ENCODE data around the gene FILIP1L. TPM values are rescaled to one million over a fixed set of nuclear protein-coding genes. Genes with fewer than 3 reads are reported as not detected.
A peak's percentile ranks its signal among the peaks of the same experiment; 100 is the strongest.

FILIP1L gene
- total RNA-seq, 3 donors from 2014 or later = 19.8 to 23.7 (median 23.3) TPM

GRCh38 chr3:100027321-100027720 lies 87.0 kb downstream of the FILIP1L start:
- H3K4me1 ChIP-seq = no peaks in the 10 kb centered on the region
- no peak overlapping the region for H3K27ac ChIP-seq
- no peak overlapping the region for H3K4me3 ChIP-seq
- no peak for DNase-seq (ENCODE audit: low spot score in 2 of 2)
- no peaks in the 10 kb centered on the region for H3K36me3 ChIP-seq
- no peaks in the 10 kb centered on the region for H3K27me3 ChIP-seq
- no peaks in the 10 kb centered on the region for H3K9me3 ChIP-seq
- TF ChIP-seq POLR2A (IDR thresholded peaks at IDR 0.05) (no peak), POLR2AphosphoS5 (IDR thresholded peaks at IDR 0.05) (no peak), CTCF (IDR thresholded peaks at IDR 0.05) (no peak)
- intact Hi-C loops (cut with DNase I; ENCODE audit: low total_unique reads) = no loop called here

- DNase-seq (ENCODE audit: low spot score in 2 of 2) = no peak
- Histone ChIP-seq H3K36me3 (no peaks in the 10 kb centered on the region), H3K27me3 (no peaks in the 10 kb centered on the region), H3K4me3 (no peak overlapping the region), H3K4me1 (no peaks in the 10 kb centered on the region), H3K9me3 (no peaks in the 10 kb centered on the region), H3K27ac (no peak overlapping the region)
- intact Hi-C loops (cut with DNase I; ENCODE audit: low total_unique reads) = no loop called here
- TF ChIP-seq POLR2A (IDR thresholded peaks at IDR 0.05) (no peak), CTCF (IDR thresholded peaks at IDR 0.05) (no peak), POLR2AphosphoS5 (IDR thresholded peaks at IDR 0.05) (no peak)
Measured at GRCh38 chr3:100024520-100025303, 89.6 kb downstream of the FILIP1L start.

GRCh38 chr3:100023595-100023994 lies 90.7 kb downstream of the FILIP1L start:
- peak overlapping the region; percentile 18 to 69 for H3K27ac ChIP-seq
- DNase-seq (ENCODE audit: low spot score in 2 of 2) = no peak
- TF ChIP-seq POLR2A (IDR thresholded peaks at IDR 0.05) = no peak
- H3K4me1 ChIP-seq = no peaks in the 10 kb centered on the region
- H3K36me3 ChIP-seq = no peaks in the 10 kb centered on the region
- H3K4me3 ChIP-seq = no peak overlapping the region
- H3K9me3 ChIP-seq = no peaks in the 10 kb centered on the region
- intact Hi-C loops (cut with DNase I; ENCODE audit: low total_unique reads) = no loop called here
- H3K27me3 ChIP-seq = no peaks in the 10 kb centered on the region

GRCh38 chr3:100023150-100023549 lies 91.2 kb downstream of the FILIP1L start:
- no peak for DNase-seq (ENCODE audit: low spot score in 2 of 2)
- Histone ChIP-seq H3K4me3 (no peak overlapping the region), H3K27me3 (no peaks in the 10 kb centered on the region), H3K27ac (peak overlapping the region; percentile 41 to 69), H3K9me3 (no peaks in the 10 kb centered on the region), H3K36me3 (no peaks in the 10 kb centered on the region), H3K4me1 (no peaks in the 10 kb centered on the region)
- TF ChIP-seq POLR2A (IDR thresholded peaks at IDR 0.05) (no peak), CTCF (IDR thresholded peaks at IDR 0.05) (no peak), POLR2AphosphoS5 (IDR thresholded peaks at IDR 0.05) (no peak)
- intact Hi-C loops (cut with DNase I; ENCODE audit: low total_unique reads) = no loop called here

- Histone ChIP-seq H3K27me3 (no peaks in the 10 kb centered on the region), H3K4me3 (no peak overlapping the region), H3K36me3 (no peaks in the 10 kb centered on the region), H3K27ac (peak overlapping the region in 1 of 2 donors; percentile 69), H3K4me1 (no peaks in the 10 kb centered on the region), H3K9me3 (no peaks in the 10 kb centered on the region)
- no peak for DNase-seq (ENCODE audit: low spot score in 2 of 2)
- intact Hi-C loops (cut with DNase I; ENCODE audit: low total_unique reads) = no loop called here
- TF ChIP-seq POLR2A (IDR thresholded peaks at IDR 0.05) (no peak), POLR2AphosphoS5 (IDR thresholded peaks at IDR 0.05) (no peak), CTCF (IDR thresholded peaks at IDR 0.05) (no peak)
Measured at GRCh38 chr3:100022506-100022905, 91.8 kb downstream of the FILIP1L start.

Measured in breast epithelium (tissue), 4 donors.